Head of caudate nucleus (tissue), 42 donors: ENCODE data around the gene CTTNBP2NL.
"Not testable (repeated sequence)": the region's sequence is repeated elsewhere in the genome, so short reads cannot be mapped to it uniquely, and the experiment has no call there.

ENCODE experiments used
- DNase-seq, 42 donors: peaks; one replicate each; pipeline versions ENCODE4 v3.0.0 to v3.0.0-alpha.2; 2020 to 2021; ENCODE audit warnings: mixed read lengths in 7 of 42
- intact Hi-C: fragments of 100-400 bp; cut with DNase I; formaldehyde crosslinking; loops from one replicate; pipeline ENCODE4 v1.15.0; 2022

The CTTNBP2NL gene

GRCh38 chr1:112406771-112407170 is 10.8 kb downstream of the CTTNBP2NL start:
- DNase-seq = no peak
- intact Hi-C loops = no loop called here

GRCh38 chr1:112409414-112409813 is 13.4 kb downstream of the CTTNBP2NL start:
- intact Hi-C loops = no loop called here
- no peak for DNase-seq

- intact Hi-C loops = no loop called here
- no peak for DNase-seq
Measured at GRCh38 chr1:112410673-112411072, 14.7 kb downstream of the CTTNBP2NL start.

- intact Hi-C loops = no loop called here
- DNase-seq = no peak
Measured at GRCh38 chr1:112417271-112417670, 21.3 kb downstream of the CTTNBP2NL start.

GRCh38 chr1:112418099-112418892 is 22.3 kb downstream of the CTTNBP2NL start:
- DNase-seq = no peak
- intact Hi-C loops = no loop called here

- intact Hi-C loops = no loop called here
- no peak for DNase-seq
Measured at GRCh38 chr1:112423207-112423606, 27.2 kb downstream of the CTTNBP2NL start.

- intact Hi-C loops, DNase-seq: not testable (repeated sequence)
Measured at GRCh38 chr1:112423666-112424065, 27.7 kb downstream of the CTTNBP2NL start.

- intact Hi-C loops = no loop called here
- no peak for DNase-seq
Measured at GRCh38 chr1:112429749-112430148, 33.7 kb downstream of the CTTNBP2NL start.

GRCh38 chr1:112431038-112431437 is 35.0 kb downstream of the CTTNBP2NL start:
- intact Hi-C loops = no loop called here
- DNase-seq = no peak

- intact Hi-C loops = no loop called here
- DNase-seq = no peak
Measured at GRCh38 chr1:112435448-112435847, 39.4 kb downstream of the CTTNBP2NL start.

- DNase-seq = no peak
- intact Hi-C loops = no loop called here
Measured at GRCh38 chr1:112436384-112437156, 40.6 kb downstream of the CTTNBP2NL start.

- intact Hi-C loops, DNase-seq: not testable (repeated sequence)
Measured at GRCh38 chr1:112438156-112438555, 42.1 kb downstream of the CTTNBP2NL start.

GRCh38 chr1:112439592-112439991 is 43.6 kb downstream of the CTTNBP2NL start:
- intact Hi-C loops = no loop called here
- DNase-seq = no peak

- DNase-seq = no peak
- intact Hi-C loops = no loop called here
Measured at GRCh38 chr1:112440574-112440973, 44.6 kb downstream of the CTTNBP2NL start.

GRCh38 chr1:112444269-112444668 is 48.3 kb downstream of the CTTNBP2NL start:
- intact Hi-C loops = no loop called here
- DNase-seq = no peak

- no peak for DNase-seq
- intact Hi-C loops = no loop called here
Measured at GRCh38 chr1:112445596-112445995, 49.6 kb downstream of the CTTNBP2NL start.

GRCh38 chr1:112446411-112446810 is 50.4 kb downstream of the CTTNBP2NL start:
- no peak for DNase-seq
- intact Hi-C loops = no loop called here

GRCh38 chr1:112448904-112449629 is 53.1 kb downstream of the CTTNBP2NL start:
- DNase-seq = peak in 5 of 42 donors; percentile 28 to 50 (median 33)
- intact Hi-C loops = no loop called here

GRCh38 chr1:112449630-112449983 is 53.6 kb downstream of the CTTNBP2NL start:
- no peak for DNase-seq
- intact Hi-C loops = no loop called here

- intact Hi-C loops = no loop called here
- no peak for DNase-seq
Measured at GRCh38 chr1:112450773-112451172, 54.8 kb downstream of the CTTNBP2NL start.
